Activated naive CD8-positive, alpha-beta T cell treated with anti-CD3 and anti-CD28 coated beads, Interleukin-2, amount 10 ng/mL, durations not matched to agents 7 days and 5 days (primary cell): ENCODE results near the gene TMEFF1. TPM values are rescaled to one million over a fixed set of nuclear protein-coding genes. Genes with fewer than 3 reads are reported as not detected.

ENCODE experiments used
- ATAC-seq: fragments of 150-1000 bp; cut with Tn5 transposase; one replicate; pipeline ENCODE4 v1.10.0; 2021; ENCODE audit warnings: low read depth, moderate library complexity
- POLR2A ChIA-PET: fragments of 350-600 bp; sonication (Branson Sonifier 250); formaldehyde crosslinking; loops from one replicate; lab custom pipeline; 2021; ENCODE audit warnings: antibody characterized with exemption; lab: Charles Lee
- DNase-seq: peaks from one replicate; pipeline ENCODE4 v3.0.0; 2021
- H3K27ac Mint-ChIP-seq: one replicate; pipeline ENCODE4 v1.8.0; 2022; ENCODE audit warnings: mild to moderate bottlenecking, mixed read lengths
- H3K27me3 Mint-ChIP-seq: one replicate; pipeline ENCODE4 v1.8.0; 2022; ENCODE audit warnings: mild to moderate bottlenecking, moderate library complexity, mixed read lengths
- H3K36me3 Mint-ChIP-seq: one replicate; pipeline ENCODE4 v1.8.0; 2021; ENCODE audit warnings: mild to moderate bottlenecking, mixed read lengths
- H3K4me1 Mint-ChIP-seq: one replicate; pipeline ENCODE4 v1.8.0; 2021; ENCODE audit warnings: mixed read lengths
- H3K4me3 Mint-ChIP-seq: one replicate; pipeline ENCODE4 v1.8.0; 2022; ENCODE audit warnings: mild to moderate bottlenecking, moderate library complexity, mixed read lengths
- H3K9me3 Mint-ChIP-seq: one replicate; pipeline ENCODE4 v1.8.0; 2021; ENCODE audit warnings: mixed read lengths
- total RNA-seq, 2 experiments: library from RNA; stranded (reverse); gene quantifications; one replicate each; pipeline ENCODE4 v1.2.3, GENCODE V29; 2021

Gene TMEFF1
- total RNA-seq, 2 experiments from 2014 or later, result 0.20 TPM; not detected in 1

DNA sequence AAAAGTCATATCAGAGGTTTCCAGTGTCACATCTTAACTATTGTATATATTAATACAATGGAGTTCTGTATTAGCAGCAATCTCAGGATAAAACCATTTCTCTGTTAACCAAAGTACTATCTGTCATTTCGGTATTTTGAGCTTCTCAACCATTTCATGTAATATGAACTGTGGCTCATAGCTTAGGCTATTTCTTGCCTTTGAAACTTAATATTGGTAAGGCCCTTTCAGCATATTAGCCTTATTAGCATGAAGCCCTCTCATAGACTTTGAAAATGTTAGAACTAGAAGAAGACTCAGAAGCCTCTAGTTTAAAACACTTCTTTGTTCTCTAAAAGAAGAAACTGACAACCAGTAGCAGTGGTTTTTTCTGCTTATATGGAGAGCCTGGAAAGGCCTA lies 105.7 kb downstream of the TMEFF1 start:
- Mint-ChIP-seq H3K27ac (no peak overlapping the region), H3K9me3 (no peaks in the 10 kb centered on the region), H3K4me1 (no peaks in the 10 kb centered on the region), H3K4me3 (no peak overlapping the region), H3K27me3 (peaks cover 7% of the 10 kb centered on the region), H3K36me3 (no peaks in the 10 kb centered on the region)
- POLR2A ChIA-PET, result no interaction called here
- ATAC-seq (no peak), DNase-seq (no peak)

- Mint-ChIP-seq H3K9me3 (no peaks in the 10 kb centered on the region), H3K36me3 (no peaks in the 10 kb centered on the region), H3K27me3 (peaks cover 7% of the 10 kb centered on the region), H3K27ac (no peak overlapping the region), H3K4me3 (no peak overlapping the region), H3K4me1 (no peaks in the 10 kb centered on the region)
- ATAC-seq (no peak), DNase-seq (no peak)
- POLR2A ChIA-PET, result no interaction called here
Observed at GRCh38 chr9:100579665-100580064, 106.7 kb downstream of the TMEFF1 start.

DNA sequence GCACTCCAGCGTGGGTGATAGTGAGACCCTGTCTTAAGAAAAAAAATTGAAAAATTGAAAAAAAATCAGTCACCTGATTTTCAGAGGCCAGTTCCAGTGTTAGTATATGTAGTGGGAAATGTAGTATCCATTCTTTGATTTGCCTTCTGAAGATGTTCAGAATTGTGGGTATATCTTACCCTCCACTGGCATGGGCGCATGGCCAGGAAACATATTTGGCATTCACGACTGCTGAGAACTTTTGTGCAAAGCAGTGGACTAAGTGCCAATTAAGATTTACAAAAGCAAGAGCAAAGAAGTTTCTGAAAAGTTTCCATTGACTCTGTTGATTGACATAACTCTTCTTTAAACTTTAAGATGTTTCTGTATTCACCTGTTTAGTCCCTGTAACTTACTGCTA lies 107.3 kb downstream of the TMEFF1 start:
- no peaks in the 10 kb centered on the region for H3K36me3 Mint-ChIP-seq
- H3K4me1 Mint-ChIP-seq, result no peaks in the 10 kb centered on the region
- POLR2A ChIA-PET, result no interaction called here
- H3K27ac Mint-ChIP-seq, result no peak overlapping the region
- no peak overlapping the region for H3K4me3 Mint-ChIP-seq
- no peaks in the 10 kb centered on the region for H3K9me3 Mint-ChIP-seq
- no peak for ATAC-seq
- DNase-seq, result no peak
- H3K27me3 Mint-ChIP-seq, result peaks cover 7% of the 10 kb centered on the region

DNA sequence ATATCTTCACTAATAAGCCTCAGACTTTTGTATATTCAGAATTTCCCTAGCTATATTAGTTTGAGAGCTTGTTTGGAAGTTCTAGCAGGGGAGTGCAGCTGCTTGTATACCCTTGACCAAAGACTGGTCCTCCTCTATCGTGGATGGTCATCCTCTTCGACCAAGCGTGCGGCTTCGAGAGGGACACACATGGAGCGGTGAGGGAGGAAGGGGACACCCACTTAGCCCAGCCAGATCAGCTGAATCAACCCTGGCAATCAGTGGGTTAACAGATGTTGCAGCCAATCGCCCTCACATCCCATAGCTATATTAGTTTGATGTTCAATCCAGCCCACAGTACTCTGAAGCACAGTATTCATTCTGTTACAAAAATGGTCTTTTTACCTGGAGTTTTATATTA lies 108.1 kb downstream of the TMEFF1 start:
- Mint-ChIP-seq H3K4me1 (no peaks in the 10 kb centered on the region), H3K27ac (no peak overlapping the region), H3K4me3 (no peak overlapping the region), H3K27me3 (peaks cover 7% of the 10 kb centered on the region), H3K9me3 (no peaks in the 10 kb centered on the region), H3K36me3 (no peaks in the 10 kb centered on the region)
- ATAC-seq, result no peak
- POLR2A ChIA-PET, result no interaction called here
- no peak for DNase-seq

DNA sequence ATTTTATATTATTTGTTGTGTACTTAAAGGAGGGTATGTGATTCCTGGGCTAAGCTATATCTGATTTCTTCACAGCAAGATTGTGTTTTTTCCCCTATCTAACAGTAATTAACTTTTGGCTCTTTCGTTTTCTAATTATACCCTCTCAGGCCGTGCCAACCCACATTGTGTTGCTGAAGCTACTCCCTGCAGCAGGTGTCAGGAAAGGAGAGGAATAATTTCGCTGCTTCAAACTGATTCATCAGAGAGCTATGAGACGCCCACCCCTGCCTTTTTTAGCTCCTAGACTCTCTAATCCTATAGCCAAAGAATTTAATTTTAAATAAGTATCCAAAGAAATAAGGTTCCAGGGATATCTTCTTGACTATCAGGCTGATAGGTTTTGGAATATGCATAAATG lies 108.7 kb downstream of the TMEFF1 start:
- Mint-ChIP-seq H3K27ac (no peak overlapping the region), H3K36me3 (no peaks in the 10 kb centered on the region), H3K4me3 (no peak overlapping the region), H3K27me3 (peaks cover 7% of the 10 kb centered on the region), H3K4me1 (no peaks in the 10 kb centered on the region), H3K9me3 (no peaks in the 10 kb centered on the region)
- DNase-seq (no peak), ATAC-seq (no peak)
- POLR2A ChIA-PET, result no interaction called here

DNA sequence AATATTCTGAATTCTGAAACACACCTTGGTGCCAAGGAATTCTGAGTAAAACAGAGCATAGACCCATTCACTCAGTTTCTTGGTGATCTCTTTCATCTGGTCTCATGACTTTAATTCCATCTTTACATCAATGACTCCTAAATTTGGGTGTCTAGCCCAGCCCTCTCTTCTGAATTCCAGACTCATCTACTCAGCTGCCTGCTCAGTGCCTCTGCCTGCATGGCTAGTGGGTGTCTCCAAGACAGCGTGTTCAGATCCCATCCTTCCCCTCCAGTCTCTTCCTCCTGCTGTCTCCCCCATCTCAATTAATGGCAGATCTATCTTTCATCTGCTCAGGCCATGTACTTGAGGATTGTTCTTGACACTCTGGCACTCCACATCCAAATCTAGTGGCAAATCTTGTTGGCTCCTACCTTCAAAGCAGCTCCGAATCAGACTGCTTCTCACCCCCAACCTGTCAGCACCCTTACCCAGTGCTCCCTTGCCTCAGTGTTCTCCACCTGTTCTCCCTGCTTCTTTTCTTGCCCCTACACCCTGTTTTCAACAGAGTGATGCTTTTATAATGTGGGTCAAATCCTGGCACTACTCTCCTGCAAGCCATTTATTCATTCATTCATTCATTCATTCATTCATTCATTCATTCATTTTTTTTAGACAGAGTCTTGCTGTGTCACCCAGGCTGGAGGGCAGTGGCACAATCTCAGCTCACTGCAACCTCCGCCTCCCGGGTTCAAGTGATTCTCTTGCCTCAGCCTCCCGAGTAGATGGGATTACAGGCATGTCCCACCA lies 110.3 kb downstream of the TMEFF1 start:
- DNase-seq (no peak), ATAC-seq (no peak)
- Mint-ChIP-seq H3K9me3 (no peaks in the 10 kb centered on the region), H3K4me1 (no peaks in the 10 kb centered on the region), H3K36me3 (no peaks in the 10 kb centered on the region), H3K27ac (no peak overlapping the region), H3K4me3 (no peak overlapping the region), H3K27me3 (peaks cover 10% of the 10 kb centered on the region)
- POLR2A ChIA-PET, result no interaction called here

GRCh38 chr9:100584951-100585350 lies 112.0 kb downstream of the TMEFF1 start:
- Mint-ChIP-seq H3K36me3 (no peaks in the 10 kb centered on the region), H3K4me3 (no peak overlapping the region), H3K4me1 (no peaks in the 10 kb centered on the region), H3K27ac (no peak overlapping the region), H3K9me3 (no peaks in the 10 kb centered on the region), H3K27me3 (peaks cover 10% of the 10 kb centered on the region)
- DNase-seq (no peak), ATAC-seq (no peak)
- POLR2A ChIA-PET, result no interaction called here

DNA sequence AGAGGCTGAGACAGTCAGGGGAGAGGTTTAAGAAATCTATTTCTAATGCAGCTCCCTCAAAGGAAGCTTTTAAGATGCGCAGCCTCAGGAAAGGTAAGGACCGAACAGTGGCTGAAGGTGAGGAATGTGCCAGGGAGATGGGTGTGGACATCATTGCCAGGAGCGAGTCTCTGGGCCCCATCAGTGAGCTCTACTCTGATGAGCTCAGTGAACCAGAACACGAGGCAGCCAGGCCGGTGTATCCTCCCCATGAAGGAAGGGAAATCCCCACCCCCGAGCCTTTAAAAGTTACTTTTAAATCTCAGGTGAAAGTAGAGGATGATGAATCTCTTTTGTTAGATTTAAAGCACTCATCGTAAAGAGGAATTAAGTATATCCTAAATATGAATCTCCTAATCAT lies 113.1 kb downstream of the TMEFF1 start:
- DNase-seq (no peak), ATAC-seq (no peak)
- no peak overlapping the region for H3K27ac Mint-ChIP-seq
- H3K27me3 Mint-ChIP-seq, result peaks cover 10% of the 10 kb centered on the region
- no peak overlapping the region for H3K4me3 Mint-ChIP-seq
- no peaks in the 10 kb centered on the region for H3K4me1 Mint-ChIP-seq
- H3K36me3 Mint-ChIP-seq, result no peaks in the 10 kb centered on the region
- no peaks in the 10 kb centered on the region for H3K9me3 Mint-ChIP-seq
- POLR2A ChIA-PET, result no interaction called here

- Mint-ChIP-seq H3K27me3 (peaks cover 5% of the 10 kb centered on the region), H3K27ac (no peak overlapping the region), H3K9me3 (no peaks in the 10 kb centered on the region)
Observed at GRCh38 chr9:100587375-100587774, 114.4 kb downstream of the TMEFF1 start.

GRCh38 chr9:100589582-100589981 lies 116.6 kb downstream of the TMEFF1 start:
- POLR2A ChIA-PET, result no interaction called here
- no peak for ATAC-seq
- Mint-ChIP-seq H3K4me3 (no peak overlapping the region), H3K36me3 (no peaks in the 10 kb centered on the region), H3K9me3 (no peaks in the 10 kb centered on the region), H3K27me3 (peaks cover 3% of the 10 kb centered on the region), H3K4me1 (no peaks in the 10 kb centered on the region), H3K27ac (no peak overlapping the region)
- DNase-seq, result no peak

More at GRCh38 chr9:100587375-100587774, 114.4 kb downstream of the TMEFF1 start:
- H3K36me3 Mint-ChIP-seq, result no peaks in the 10 kb centered on the region
- DNase-seq (no peak), ATAC-seq (no peak)
- H3K4me1 Mint-ChIP-seq, result no peaks in the 10 kb centered on the region
- POLR2A ChIA-PET, result interaction anchor here (0.6 kb wide), 1 partner anchor 190 kb away, joined by 3 read pairs; no protein-coding TSS in a partner anchor
- no peak overlapping the region for H3K4me3 Mint-ChIP-seq

- POLR2A ChIA-PET, result no interaction called here
- H3K27me3 Mint-ChIP-seq, result peaks cover 3% of the 10 kb centered on the region
- H3K4me3 Mint-ChIP-seq, result no peak overlapping the region
- no peak overlapping the region for H3K27ac Mint-ChIP-seq
- ATAC-seq (no peak), DNase-seq (no peak)
- H3K9me3 Mint-ChIP-seq, result no peaks in the 10 kb centered on the region
- H3K36me3 Mint-ChIP-seq, result no peaks in the 10 kb centered on the region
- peaks cover 1% of the 10 kb centered on the region for H3K4me1 Mint-ChIP-seq
Observed at GRCh38 chr9:100590481-100590880, 117.5 kb downstream of the TMEFF1 start.

GRCh38 chr9:100591139-100591538 lies 118.2 kb downstream of the TMEFF1 start:
- Mint-ChIP-seq H3K27ac (no peak overlapping the region), H3K27me3 (peaks cover 3% of the 10 kb centered on the region), H3K4me1 (peaks cover 1% of the 10 kb centered on the region), H3K9me3 (no peaks in the 10 kb centered on the region), H3K36me3 (no peaks in the 10 kb centered on the region), H3K4me3 (no peak overlapping the region)
- DNase-seq, result no peak
- no peak for ATAC-seq
- POLR2A ChIA-PET, result no interaction called here

DNA sequence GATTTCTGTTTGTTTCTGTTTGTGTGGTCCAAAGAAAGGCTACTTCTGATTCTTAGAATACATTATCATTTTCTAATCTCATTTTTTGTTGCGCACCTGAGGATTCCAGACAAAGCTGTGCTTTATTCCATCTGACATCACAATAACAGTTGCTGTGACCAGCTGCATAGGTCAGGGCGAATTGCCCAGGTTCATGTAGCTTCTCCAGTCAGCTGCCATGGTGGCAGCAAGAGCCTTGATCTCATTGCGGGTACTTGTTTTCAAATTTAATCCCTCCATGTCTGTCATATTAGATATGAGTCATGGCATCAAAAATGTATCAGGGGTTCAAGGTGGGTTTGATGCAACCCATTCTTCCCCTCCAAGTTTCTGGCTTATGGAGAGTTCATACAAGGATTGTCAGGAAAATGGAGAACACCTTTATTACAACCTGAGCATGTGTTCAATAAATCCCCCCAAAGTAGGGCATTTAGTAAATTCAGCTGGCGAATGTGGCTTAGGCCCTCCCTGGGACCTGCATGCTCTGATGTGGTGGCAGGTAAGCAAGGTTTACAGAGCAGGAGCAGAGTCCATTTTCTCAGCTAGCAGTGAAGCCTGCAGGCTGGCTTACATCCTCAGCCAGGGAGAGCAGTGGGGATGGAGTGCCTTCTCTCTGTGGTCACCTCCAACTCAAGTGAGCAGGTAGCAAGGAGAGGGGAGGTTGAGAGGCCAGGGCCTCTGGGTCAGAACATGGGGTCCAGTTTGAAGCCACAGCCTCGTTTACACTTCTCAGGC lies 118.9 kb downstream of the TMEFF1 start:
- ATAC-seq (no peak), DNase-seq (no peak)
- Mint-ChIP-seq H3K27me3 (peaks cover 5% of the 10 kb centered on the region), H3K36me3 (no peaks in the 10 kb centered on the region), H3K4me1 (peaks cover 1% of the 10 kb centered on the region), H3K4me3 (no peak overlapping the region), H3K27ac (no peak overlapping the region), H3K9me3 (no peaks in the 10 kb centered on the region)
- POLR2A ChIA-PET, result no interaction called here
